DND-41 (cell line): ENCODE data around the gene QARS1.

Experiments used
- ATAC-seq: fragments of 200-7000 bp; cut with Tn5 transposase; 3 replicates; pipeline ENCODE4 v1.9.1; 2021; ENCODE audit warnings: low read depth; ENCODE audit not compliant: insufficient read depth
- DNase-seq: peaks from one replicate; pipeline ENCODE4 v3.0.0-alpha.2; 2020
- H2AFZ ChIP-seq: 2 replicates; pipeline ENCODE4 v1.6.0; 2012; ENCODE audit warnings: low read depth, low read length
- H3K27ac ChIP-seq: 2 replicates; pipeline ENCODE4 v1.5.1; 2012; ENCODE audit warnings: low read length, inconsistent platforms
- H3K27me3 ChIP-seq: fragments of 200-600 bp; sonication (generic); 2 replicates; pipeline ENCODE4 v1.6.0; 2012; ENCODE audit warnings: low read length, mild to moderate bottlenecking, inconsistent platforms; ENCODE audit not compliant: insufficient read depth, poor library complexity
- H3K36me3 ChIP-seq: 2 replicates; pipeline ENCODE4 v1.5.1; 2012; ENCODE audit warnings: low read length, inconsistent platforms; ENCODE audit not compliant: insufficient read depth
- H3K4me1 ChIP-seq: 2 replicates; pipeline ENCODE4 v1.5.1; 2012; ENCODE audit warnings: mild to moderate bottlenecking, low read length; ENCODE audit not compliant: insufficient read depth
- H3K4me2 ChIP-seq: 2 replicates; pipeline ENCODE4 v1.6.0; 2012; ENCODE audit warnings: mild to moderate bottlenecking, moderate library complexity, low read length, inconsistent platforms; ENCODE audit not compliant: insufficient read depth
- H3K4me3 ChIP-seq, 2 experiments: fragments of 200-600 bp in 1 of 2; shearing (Covaris generic) in 1 of 2; 2 replicates each; pipeline ENCODE4 v1.5.1; 2012 to 2016; ENCODE audit warnings: inconsistent platforms in 2 of 2, low read length in 2 of 2, mild to moderate bottlenecking in 2 of 2, low read depth in 1 of 2, moderate library complexity in 1 of 2
- H3K79me2 ChIP-seq: 2 replicates; pipeline ENCODE4 v1.6.0; 2012; ENCODE audit warnings: low read length, inconsistent platforms; ENCODE audit not compliant: insufficient read depth
- H3K9ac ChIP-seq: 2 replicates; pipeline ENCODE4 v1.6.0; 2012; ENCODE audit warnings: low read depth, mild to moderate bottlenecking, inconsistent platforms, low read length, moderate library complexity
- H3K9me3 ChIP-seq: 2 replicates; pipeline ENCODE4 v1.5.1; 2012; ENCODE audit warnings: low read length, moderate library complexity, mild to moderate bottlenecking, inconsistent platforms; ENCODE audit not compliant: insufficient read depth, severe bottlenecking
- H4K20me1 ChIP-seq: 2 replicates; pipeline ENCODE4 v1.6.0; 2012; ENCODE audit warnings: low read length; ENCODE audit not compliant: insufficient read depth
- CTCF ChIP-seq: IDR thresholded peaks from 2 replicates; pipeline ENCODE4 v1.5.1; 2012; ENCODE audit warnings: borderline replicate concordance, low read length, moderate library complexity, mild to moderate bottlenecking; ENCODE audit not compliant: poor library complexity, severe bottlenecking; ENCODE audit errors: extremely low read depth
- EZH2 ChIP-seq: IDR thresholded peaks from 3 replicates; pipeline ENCODE4 v1.6.1; 2012; ENCODE audit warnings: borderline replicate concordance, low read depth, mild to moderate bottlenecking, moderate library complexity, low read length, inconsistent platforms; ENCODE audit not compliant: severe bottlenecking

QARS1 gene

DNA sequence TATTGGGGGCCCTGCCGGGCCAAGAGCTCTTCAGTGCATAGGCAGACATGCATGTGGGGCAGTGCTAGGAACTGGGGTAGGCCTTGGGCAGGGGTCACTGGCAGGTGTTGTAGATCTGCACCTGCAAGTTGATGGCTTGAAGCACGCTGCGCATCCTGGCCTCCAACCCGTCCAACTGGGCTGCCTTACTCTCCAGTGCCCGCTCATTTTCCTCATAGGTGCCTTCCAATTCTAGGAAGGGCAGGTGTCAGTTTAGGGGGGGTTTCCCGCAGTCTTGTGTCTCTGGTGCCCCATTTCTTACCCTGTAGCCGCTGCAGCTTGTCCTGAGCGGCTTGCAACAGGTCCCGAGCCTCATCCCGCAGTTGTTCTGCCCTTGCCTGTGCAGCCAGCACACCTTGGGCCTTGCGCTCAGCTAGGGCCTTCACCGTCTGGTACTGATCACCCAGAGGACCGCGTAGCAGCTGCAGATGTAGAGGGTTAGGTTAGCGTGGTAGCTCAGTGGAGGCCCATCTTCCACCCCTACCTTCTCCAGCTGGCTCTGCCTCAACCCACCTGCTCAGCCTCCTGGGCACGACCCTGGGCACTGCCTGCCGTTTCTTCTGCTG lies 16.7 kb upstream of the QARS1 start:
- H3K36me3 ChIP-seq, result peaks cover 43% of the 10 kb centered on the region
- ATAC-seq, result no peak
- TF ChIP-seq EZH2 (no peak), CTCF (no peak)
- H3K27me3 ChIP-seq, result no peaks in the 10 kb centered on the region
- peak overlapping the region in 1 of 2 experiments; percentile 100; a peak in 2 of 4 replicates for H3K4me3 ChIP-seq
- peaks cover 23% of the 10 kb centered on the region for H3K4me1 ChIP-seq
- peak; percentile 22 for DNase-seq
- peak overlapping the region; percentile 99 for H3K9ac ChIP-seq
- H3K79me2 ChIP-seq, result peaks cover 19% of the 10 kb centered on the region
- peak overlapping the region; percentile 69 for H3K27ac ChIP-seq
- H4K20me1 ChIP-seq, result peaks cover 6% of the 10 kb centered on the region; the same call in 1 of the 2 replicates
- peak overlapping the region; percentile 97 for H3K4me2 ChIP-seq
- H3K9me3 ChIP-seq, result no peaks in the 10 kb centered on the region
- H2AFZ ChIP-seq, result peak overlapping the region; percentile 76

DNA sequence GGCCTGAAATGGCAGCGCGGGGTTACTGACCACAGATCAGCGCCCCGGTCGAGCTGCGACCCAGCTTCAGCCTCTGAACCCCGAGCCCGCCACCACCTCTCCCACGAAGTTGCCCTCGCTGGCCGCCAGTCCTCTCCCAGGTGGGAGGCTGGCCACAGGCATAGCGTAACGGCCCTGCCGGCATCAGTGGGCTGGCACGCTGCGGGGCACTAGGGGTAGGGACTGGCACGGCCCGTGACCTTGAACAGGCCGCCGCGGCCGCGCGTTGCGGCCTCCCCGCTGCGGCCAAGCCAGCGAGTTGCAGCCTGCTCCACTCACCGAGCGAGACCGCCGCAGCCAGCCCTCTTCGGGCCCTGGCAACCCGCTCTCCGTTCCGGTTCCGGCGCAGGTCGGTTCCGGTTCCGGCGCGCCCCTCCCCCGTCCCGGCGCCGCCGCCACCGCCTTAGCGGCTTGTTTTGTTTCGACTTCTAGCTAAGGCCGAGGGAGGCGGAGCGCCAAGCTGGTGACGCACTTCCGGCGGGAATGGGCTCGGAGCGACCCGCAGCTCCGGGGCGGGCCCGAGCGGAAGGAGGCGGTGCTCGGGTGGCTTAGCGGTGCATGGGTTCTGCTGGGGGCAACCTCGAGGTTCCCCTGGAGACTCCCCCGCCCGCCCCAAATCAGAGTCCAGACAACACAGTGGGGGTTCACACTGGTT lies 16.0 kb upstream of the QARS1 start, which contains the start of gene USP19:
TSS of gene USP19 (minus strand) at position 386 of the 694 bp plus-strand sequence. CDS start 1,678 bp downstream, outside the sequence.
- Histone ChIP-seq H3K4me2 (peak within 1 kb of the TSS; percentile 97), H3K9me3 (no peaks in the 10 kb centered on the region), H4K20me1 (peaks cover 6% of the 10 kb centered on the region; the same call in 1 of the 2 replicates), H3K4me1 (peaks cover 23% of the 10 kb centered on the region), H3K4me3 (peak within 1 kb of the TSS; percentile 59 to 100), H3K9ac (peak within 1 kb of the TSS; percentile 99), H2AFZ (peak within 1 kb of the TSS; percentile 98), H3K36me3 (peaks cover 49% of the 10 kb centered on the region), H3K79me2 (peaks cover 19% of the 10 kb centered on the region), H3K27me3 (no peaks in the 10 kb centered on the region), H3K27ac (peak within 1 kb of the TSS; percentile 94)
- TF ChIP-seq CTCF (no peak), EZH2 (no peak)
- ATAC-seq (peak; percentile 96), DNase-seq (peak; percentile 96)

DNA sequence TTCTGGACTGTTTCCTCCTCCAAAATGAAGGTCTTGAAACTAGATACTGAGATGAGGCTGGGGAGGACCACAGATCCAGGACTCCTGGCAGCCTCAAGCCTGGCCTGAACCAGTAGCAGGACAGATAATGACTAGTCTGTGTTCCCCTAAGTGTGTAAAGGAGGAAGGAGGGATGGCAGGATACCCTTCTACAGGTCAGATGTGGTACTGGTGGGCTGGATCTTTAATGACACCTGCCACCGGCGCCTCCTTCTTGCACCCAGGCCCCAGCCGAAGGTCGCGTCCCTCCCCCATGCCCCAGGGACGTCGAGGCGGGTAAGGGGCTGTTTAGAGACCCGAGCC lies 15.5 kb upstream of the QARS1 start:
- H3K36me3 ChIP-seq, result peaks cover 54% of the 10 kb centered on the region
- peak overlapping the region; percentile 99 for H3K9ac ChIP-seq
- peak overlapping the region; percentile 98 for H2AFZ ChIP-seq
- H3K4me3 ChIP-seq, result peak overlapping the region; percentile 59 to 100
- H3K4me1 ChIP-seq, result peaks cover 23% of the 10 kb centered on the region
- DNase-seq (peak; percentile 16), ATAC-seq (0 out of 3 replicates have a peak, but pooled peaks have one; percentile 3)
- H3K9me3 ChIP-seq, result no peaks in the 10 kb centered on the region
- no peak for TF ChIP-seq CTCF
- TF ChIP-seq EZH2, result no peak
- no peaks in the 10 kb centered on the region for H3K27me3 ChIP-seq
- H3K27ac ChIP-seq, result peak overlapping the region; percentile 94
- peaks cover 19% of the 10 kb centered on the region for H3K79me2 ChIP-seq
- H4K20me1 ChIP-seq, result peaks cover 6% of the 10 kb centered on the region; the same call in 1 of the 2 replicates
- peak overlapping the region; percentile 97 for H3K4me2 ChIP-seq
